ENCODE data around the gene CDKN2C.

The CDKN2C gene

DNA sequence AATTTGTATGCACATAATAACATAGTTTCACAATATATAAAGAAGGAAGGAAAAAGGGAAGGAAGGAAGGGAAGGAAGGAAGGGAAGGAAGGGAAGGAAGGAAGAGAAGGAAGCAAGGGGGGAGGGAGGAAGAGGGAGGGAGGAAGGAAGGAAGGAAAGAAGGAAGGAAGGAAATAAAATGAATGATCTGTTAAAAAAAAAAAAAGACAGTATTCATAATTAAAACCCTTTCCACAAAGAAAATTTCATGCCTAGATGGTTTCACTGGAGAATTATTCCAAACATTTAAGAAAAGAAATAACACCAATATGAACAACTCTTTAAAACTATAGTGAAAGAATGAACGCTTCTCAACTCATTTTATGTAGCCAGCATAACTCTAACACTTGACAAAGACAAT, 44.8 kb downstream of the CDKN2C start:
- in situ Hi-C loops (cut with MboI; ENCODE audit: low sequenced_read_pairs): no loop called here

DNA sequence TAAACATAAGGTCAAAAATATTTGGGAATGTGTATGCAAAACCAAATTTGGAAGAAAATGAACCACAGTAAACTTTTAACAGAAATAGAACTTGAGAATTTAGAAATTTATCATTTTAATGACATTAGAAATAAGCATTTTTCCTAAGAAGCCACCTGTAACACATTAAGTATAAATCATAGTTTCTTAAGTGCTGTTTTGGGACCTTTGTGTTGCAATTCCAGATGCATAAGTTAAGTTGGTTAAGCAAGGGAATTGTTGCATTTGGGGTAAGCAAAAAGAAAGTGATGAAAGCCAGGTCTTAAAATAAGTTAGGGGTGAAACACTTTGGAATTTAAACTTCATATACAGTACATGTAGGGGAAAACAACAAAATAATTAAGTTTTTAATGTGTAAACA, 49.8 kb downstream of the CDKN2C start:
- in situ Hi-C loops (cut with MboI; ENCODE audit: low sequenced_read_pairs): no loop called here

Measured in hTERT RPE-1 (cell line).